Large intestine (tissue), 12 donors: ENCODE data around the gene PIGB. TPM values are rescaled to one million over a fixed set of nuclear protein-coding genes. Genes with fewer than 3 reads are reported as not detected.
A peak's percentile ranks its signal among the peaks of the same experiment; 100 is the strongest.
"Not testable (repeated sequence)": the region's sequence is repeated elsewhere in the genome, so short reads cannot be mapped to it uniquely, and the experiment has no call there.

Experiments used
- DNase-seq, 2 donors: peaks; one replicate each; pipeline versions ENCODE4 v3.0.0 to v3.0.0-alpha.2; 2013
- H3K27ac ChIP-seq: one replicate; pipeline ENCODE4 v1.5.1; 2013; ENCODE audit warnings: low read length
- H3K27me3 ChIP-seq: 2 replicates; pipeline ENCODE4 v1.6.1; 2013; ENCODE audit warnings: low read length; ENCODE audit not compliant: control insufficient read depth, insufficient read depth
- H3K36me3 ChIP-seq: 2 replicates; pipeline ENCODE4 v1.6.1; 2013; ENCODE audit warnings: low read length; ENCODE audit not compliant: control insufficient read depth, insufficient read depth
- H3K4me1 ChIP-seq: one replicate; pipeline ENCODE4 v1.6.1; 2013; ENCODE audit warnings: low read length; ENCODE audit not compliant: control insufficient read depth, insufficient read depth
- H3K4me3 ChIP-seq: one replicate; pipeline ENCODE4 v1.5.1; 2013; ENCODE audit warnings: low read length
- H3K9me3 ChIP-seq: one replicate; pipeline ENCODE4 v1.6.1; 2013; ENCODE audit warnings: mild to moderate bottlenecking, low read depth, low read length, moderate library complexity; ENCODE audit not compliant: control insufficient read depth
- WGBS: methylation state at CpG from one replicate; pipeline ENCODE4 v1.1.5; 2013; ENCODE audit warnings: low lambda C conversion rate; ENCODE audit not compliant: insufficient coverage; 5-methylcytosine and 5-hydroxymethylcytosine counted together
- long read RNA-seq, 11 donors: transcript quantifications; one replicate each; lab custom pipeline, GENCODE V29; 2026
- polyA plus RNA-seq: library from polyadenylated mRNA; unstranded; fragments of 120-200 nt; gene quantifications from one replicate; pipeline ENCODE4 v1.2.1, GENCODE V29; 2013

Gene PIGB
- 12.6 TPM for polyA plus RNA-seq
- long read RNA-seq, donor 1, partial matches to known transcripts: 13 of 14 reads
- long read RNA-seq, donor 1, other reads (novel, unspliced or antisense): 0 of 14 reads
- long read RNA-seq, donor 2, partial matches to known transcripts: 0 of 7 reads
- long read RNA-seq, donor 2, other reads (novel, unspliced or antisense): 0 of 7 reads
- long read RNA-seq, donor 3: 0 reads
- long read RNA-seq, donor 4, partial matches to known transcripts: 5 of 5 reads
- long read RNA-seq, donor 4, other reads (novel, unspliced or antisense): 0 of 5 reads
- long read RNA-seq, donor 5, partial matches to known transcripts: 0 of 3 reads
- long read RNA-seq, donor 5, other reads (novel, unspliced or antisense): 0 of 3 reads
- long read RNA-seq, donor 6, partial matches to known transcripts: 0 of 7 reads
- long read RNA-seq, donor 6, other reads (novel, unspliced or antisense): 0 of 7 reads
- long read RNA-seq, donor 7, partial matches to known transcripts: 0 of 10 reads
- long read RNA-seq, donor 7, other reads (novel, unspliced or antisense): 10 of 10 reads
- long read RNA-seq, donor 8, partial matches to known transcripts: 77 of 86 reads
- long read RNA-seq, donor 8, other reads (novel, unspliced or antisense): 5 of 86 reads
- long read RNA-seq, donor 9, partial matches to known transcripts: 11 of 13 reads
- long read RNA-seq, donor 9, other reads (novel, unspliced or antisense): 0 of 13 reads
- long read RNA-seq, donor 10, partial matches to known transcripts: 51 of 58 reads
- long read RNA-seq, donor 10, other reads (novel, unspliced or antisense): 0 of 58 reads
- long read RNA-seq, donor 11: 0 reads

- no CpG with 5 or more reads among the region's 49 CpGs for WGBS
Observed at GRCh38 chr15:55318588-55319494, at the start of gene PIGB, which contains the start of gene PIGBOS1. TSS of gene PIGB (plus strand) at chr15:55319222. CDS start at chr15:55319251, 29 bp downstream. TSS of gene PIGBOS1 (minus strand) at chr15:55319123. CDS start at chr15:55317792, 1,331 bp downstream.

GRCh38 chr15:55270291-55270690, 48.7 kb upstream of the PIGB start:
- no peaks in the 10 kb centered on the region for H3K36me3 ChIP-seq
- DNase-seq: no peak
- no peak overlapping the region for H3K4me3 ChIP-seq
- WGBS: no CpG with 5 or more reads among the region's 6 CpGs
- H3K4me1 ChIP-seq: no peaks in the 10 kb centered on the region
- no peaks in the 10 kb centered on the region for H3K27me3 ChIP-seq
- no peaks in the 10 kb centered on the region for H3K9me3 ChIP-seq
- H3K27ac ChIP-seq: no peak overlapping the region

More at GRCh38 chr15:55318588-55319494, at the start of gene PIGB, which contains the start of gene PIGBOS1:
- Histone ChIP-seq H3K27ac (peak within 1 kb of the TSS; percentile 61), H3K9me3 (no peaks in the 10 kb centered on the region), H3K36me3 (peaks cover 2% of the 10 kb centered on the region), H3K27me3 (no peaks in the 10 kb centered on the region), H3K4me1 (peaks cover 2% of the 10 kb centered on the region), H3K4me3 (peak within 1 kb of the TSS; percentile 87)
- DNase-seq: peak; percentile 82 to 95

- no peaks in the 10 kb centered on the region for H3K36me3 ChIP-seq
- no peak overlapping the region for H3K4me3 ChIP-seq
- H3K4me1 ChIP-seq: no peaks in the 10 kb centered on the region
- no peak for DNase-seq
- no peak overlapping the region for H3K27ac ChIP-seq
- H3K27me3 ChIP-seq: no peaks in the 10 kb centered on the region
- no peaks in the 10 kb centered on the region for H3K9me3 ChIP-seq
- 100% methylated on average over 2 of the region's 5 CpGs for WGBS
Observed at GRCh38 chr15:55276324-55276723, 42.7 kb upstream of the PIGB start.

DNA sequence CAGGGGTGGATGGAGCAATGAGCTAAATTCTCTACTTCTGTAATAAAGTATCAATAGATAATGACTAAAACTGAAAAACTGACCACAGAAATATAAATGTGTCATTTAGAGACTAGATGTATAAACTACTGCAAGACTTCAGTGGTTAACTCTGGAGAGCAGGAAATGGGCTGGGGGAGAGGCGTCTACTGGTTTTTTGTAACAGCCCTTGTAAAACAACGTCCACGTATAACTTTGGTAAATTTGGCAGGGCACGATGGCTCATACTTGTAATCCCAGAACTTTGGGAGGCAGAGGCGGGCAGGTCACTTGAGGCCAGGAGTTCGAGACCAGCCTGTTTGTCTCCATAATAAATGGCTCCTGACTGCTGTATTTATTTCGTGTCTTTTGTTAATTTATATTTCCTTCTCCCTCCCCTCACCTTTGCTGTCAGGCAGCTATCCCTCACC, 41.9 kb upstream of the PIGB start:
- no peak overlapping the region for H3K4me3 ChIP-seq
- no peaks in the 10 kb centered on the region for H3K4me1 ChIP-seq
- no peak overlapping the region for H3K27ac ChIP-seq
- WGBS: 94% methylated on average over 3 of the region's 7 CpGs
- DNase-seq: no peak
- no peaks in the 10 kb centered on the region for H3K36me3 ChIP-seq
- no peaks in the 10 kb centered on the region for H3K9me3 ChIP-seq
- H3K27me3 ChIP-seq: no peaks in the 10 kb centered on the region

- Histone ChIP-seq H3K27me3 (no peaks in the 10 kb centered on the region), H3K9me3 (no peaks in the 10 kb centered on the region), H3K36me3 (no peaks in the 10 kb centered on the region), H3K27ac (no peak overlapping the region), H3K4me3 (no peak overlapping the region), H3K4me1 (no peaks in the 10 kb centered on the region)
- no peak for DNase-seq
- WGBS: no CpG with 5 or more reads among the region's 2 CpGs
Observed at GRCh38 chr15:55277715-55278114, 41.3 kb upstream of the PIGB start.

DNA sequence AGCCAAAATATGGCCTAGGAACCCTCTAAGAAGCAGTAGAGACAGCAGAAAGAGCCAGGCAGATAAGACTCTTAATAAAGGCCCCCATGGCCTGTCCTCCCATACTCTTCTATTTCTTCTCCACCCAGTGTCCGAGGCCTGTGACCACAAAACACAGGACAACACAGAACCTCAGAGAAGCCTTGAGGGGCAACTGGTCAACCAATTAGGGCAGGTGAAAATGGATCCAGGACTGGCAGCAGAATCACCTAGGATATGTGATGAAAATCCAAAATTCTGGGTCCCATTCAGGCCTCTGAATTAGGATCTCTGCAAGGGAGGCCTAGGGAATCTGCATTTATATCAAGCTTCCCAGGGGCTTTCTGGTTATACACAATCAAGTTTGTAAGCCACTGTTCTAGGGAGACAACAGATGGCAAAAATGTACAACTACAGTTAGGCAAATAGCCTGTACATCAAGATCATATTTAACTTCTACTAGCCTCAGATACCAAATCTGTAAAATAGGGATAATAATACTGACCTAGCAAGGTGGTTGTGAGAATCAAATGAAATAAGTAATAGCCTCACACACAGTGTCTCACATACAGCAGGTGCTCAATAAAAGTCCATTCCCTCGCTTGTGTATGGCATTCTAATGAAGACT, 39.8 kb upstream of the PIGB start:
- no peaks in the 10 kb centered on the region for H3K36me3 ChIP-seq
- no peaks in the 10 kb centered on the region for H3K4me1 ChIP-seq
- H3K4me3 ChIP-seq: no peak overlapping the region
- no peaks in the 10 kb centered on the region for H3K9me3 ChIP-seq
- no CpG with 5 or more reads among the region's 2 CpGs for WGBS
- H3K27me3 ChIP-seq: no peaks in the 10 kb centered on the region
- no peak for DNase-seq
- H3K27ac ChIP-seq: no peak overlapping the region

GRCh38 chr15:55279746-55280351, 39.2 kb upstream of the PIGB start:
- Histone ChIP-seq H3K4me1 (no peaks in the 10 kb centered on the region), H3K9me3 (no peaks in the 10 kb centered on the region)

DNA sequence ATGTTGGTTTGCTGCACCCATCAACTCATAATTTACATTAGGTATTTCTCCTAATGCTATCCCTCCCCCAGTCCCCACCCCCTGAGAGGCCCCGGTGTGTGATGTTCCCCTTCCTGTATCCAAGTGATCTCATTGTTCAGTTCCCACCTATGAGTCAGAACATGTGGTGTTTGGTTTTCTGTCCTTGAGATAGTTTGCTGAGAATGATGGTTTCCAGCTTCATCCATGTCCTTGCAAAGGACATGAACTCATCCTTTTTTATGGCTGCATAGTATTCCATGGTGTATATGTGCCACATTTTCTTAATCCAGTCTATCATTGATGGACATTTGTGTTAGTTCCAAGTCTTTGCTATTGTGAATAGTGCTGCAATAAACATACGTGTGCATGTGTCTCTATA, 38.4 kb upstream of the PIGB start:
- WGBS: no CpG with 5 or more reads among the region's 2 CpGs
- not testable (repeated sequence) for H3K9me3 ChIP-seq, H3K36me3 ChIP-seq, DNase-seq, H3K4me1 ChIP-seq, H3K27ac ChIP-seq, H3K4me3 ChIP-seq, H3K27me3 ChIP-seq

More at GRCh38 chr15:55279746-55280351, 39.2 kb upstream of the PIGB start:
- H3K27me3 ChIP-seq: no peaks in the 10 kb centered on the region
- WGBS: 67% methylated on average over 1 of the region's 4 CpGs
- no peaks in the 10 kb centered on the region for H3K36me3 ChIP-seq
- peak in 1 of 2 donors; percentile 40 for DNase-seq
- no peak overlapping the region for H3K27ac ChIP-seq
- H3K4me3 ChIP-seq: no peak overlapping the region

GRCh38 chr15:55281517-55282228, 37.3 kb upstream of the PIGB start:
- Histone ChIP-seq H3K27me3 (no peaks in the 10 kb centered on the region), H3K36me3 (no peaks in the 10 kb centered on the region), H3K4me1 (no peaks in the 10 kb centered on the region), H3K4me3 (no peak overlapping the region), H3K27ac (no peak overlapping the region), H3K9me3 (no peaks in the 10 kb centered on the region)
- no peak for DNase-seq
